Endothelial cell of umbilical vein (primary cell): ENCODE results near the gene ITGAE. TPM values are rescaled to one million over a fixed set of nuclear protein-coding genes. Genes with fewer than 3 reads are reported as not detected.

Source experiments
- BruUV-seq: library from RNA; stranded (reverse); fragments of 400-500 nt; replicated peaks from 2 replicates; lab custom pipeline; 2021; lab: Mats Ljungman, UMichigan
- CTCF ChIA-PET: fragments of 300-600, 350-600 bp; sonication (Branson Sonifier 250); formaldehyde crosslinking; loops from one replicate; lab custom pipeline; 2021; ENCODE audit warnings: antibody characterized with exemption, inconsistent platforms; lab: Charles Lee
- POLR2A ChIA-PET: fragments of 300-600, 350-600 bp; sonication (Branson Sonifier 250); formaldehyde crosslinking; loops from one replicate; lab custom pipeline; 2021; ENCODE audit warnings: antibody characterized with exemption, inconsistent platforms; lab: Charles Lee
- DNase-seq: peaks from one replicate; pipeline ENCODE4 v3.0.0-alpha.2; 2011; ENCODE audit warnings: low read depth, low spot score
- FAIRE-seq: peaks from 2 replicates; lab custom pipeline; 2011; peaks lifted over from hg19 to GRCh38; lab: Jason Lieb, UNC
- H2AFZ ChIP-seq: 2 replicates; pipeline ENCODE4 v1.6.0; 2012; ENCODE audit warnings: low read depth, low read length, control low read depth, inconsistent platforms
- H3K27ac ChIP-seq: 2 replicates; pipeline ENCODE4 v1.5.1; 2011; ENCODE audit warnings: low read depth, mild to moderate bottlenecking, control low read depth, low read length, moderate library complexity; ENCODE audit not compliant: insufficient read depth
- H3K27me3 ChIP-seq, 2 experiments: 2 replicates each; pipeline versions ENCODE4 v1.6.0 to v1.6.1; 2011; ENCODE audit warnings: low read length in 2 of 2, mixed read lengths in 1 of 2; ENCODE audit not compliant: control insufficient read depth in 2 of 2, insufficient read depth in 2 of 2
- H3K36me3 ChIP-seq, 2 experiments: 2 replicates in 1 of 2; 3 replicates in 1 of 2; pipeline ENCODE4 v1.5.1; 2011; ENCODE audit warnings: low read length in 2 of 2, mild to moderate bottlenecking in 1 of 2, moderate library complexity in 1 of 2; ENCODE audit not compliant: control insufficient read depth in 2 of 2, insufficient read depth in 2 of 2; ENCODE audit errors: extremely low read depth in 1 of 2
- H3K4me1 ChIP-seq: 3 replicates; pipeline ENCODE4 v1.5.1; 2011; ENCODE audit warnings: mild to moderate bottlenecking, low read length; ENCODE audit not compliant: control insufficient read depth, insufficient read depth; ENCODE audit errors: extremely low read depth
- H3K4me2 ChIP-seq: 2 replicates; pipeline ENCODE4 v1.6.1; 2011; ENCODE audit warnings: low read length, control low read depth, mixed read lengths; ENCODE audit not compliant: insufficient read depth
- H3K4me3 ChIP-seq, 3 experiments: fragments of 200-600 bp in 1 of 3; sonication (generic), shearing (Covaris generic) in 1 of 3; replicated peaks in 1 of 3; 2 replicates each; pipeline ENCODE4 v1.5.1; 2011 to 2016; ENCODE audit warnings: control low read depth in 3 of 3, low read length in 3 of 3, mild to moderate bottlenecking in 2 of 3, inconsistent platforms in 1 of 3, low read depth in 1 of 3, moderate library complexity in 1 of 3; ENCODE audit not compliant: insufficient read depth in 1 of 3
- H3K79me2 ChIP-seq: 2 replicates; pipeline ENCODE4 v1.6.0; 2012; ENCODE audit warnings: low read length, inconsistent platforms; ENCODE audit not compliant: control insufficient read depth, insufficient read depth
- H3K9ac ChIP-seq: replicated peaks from 2 replicates; pipeline ENCODE3; 2011; ENCODE audit warnings: low read length, control low read depth; ENCODE audit not compliant: insufficient read depth; ENCODE audit errors: extremely low read depth
- H3K9me1 ChIP-seq: replicated peaks from 3 replicates; pipeline ENCODE4 v1.6.0; 2011; ENCODE audit warnings: mild to moderate bottlenecking, low read length; ENCODE audit not compliant: control insufficient read depth, insufficient read depth; ENCODE audit errors: extremely low read depth
- H3K9me3 ChIP-seq: replicated peaks from 2 replicates; pipeline ENCODE4 v1.5.1; 2012; ENCODE audit warnings: low read length, inconsistent platforms; ENCODE audit not compliant: control insufficient read depth, insufficient read depth
- H4K20me1 ChIP-seq: replicated peaks from 2 replicates; pipeline ENCODE3; 2011; ENCODE audit warnings: mild to moderate bottlenecking, low read length; ENCODE audit not compliant: control insufficient read depth, insufficient read depth; ENCODE audit errors: extremely low read depth
- EZH2 ChIP-seq: IDR thresholded peaks from 2 replicates; pipeline ENCODE4 v1.6.1; 2012; ENCODE audit warnings: borderline replicate concordance, low read depth, mild to moderate bottlenecking, moderate library complexity, low read length, inconsistent platforms; ENCODE audit not compliant: severe bottlenecking
- FOS ChIP-seq: IDR thresholded peaks from 2 replicates; pipeline ENCODE4 v1.6.1; 2011; ENCODE audit warnings: mild to moderate bottlenecking, low read length, moderate library complexity, borderline replicate concordance; ENCODE audit not compliant: insufficient read depth
- GATA2 ChIP-seq: IDR thresholded peaks from 2 replicates; pipeline ENCODE4 v1.7.0; 2011; ENCODE audit warnings: low read depth, mild to moderate bottlenecking, moderate library complexity, mixed read lengths, low read length; ENCODE audit not compliant: insufficient read length, insufficient read depth
- JUN ChIP-seq: IDR thresholded peaks from 2 replicates; pipeline ENCODE4 v1.6.1; 2011; ENCODE audit warnings: borderline replicate concordance, low read depth; ENCODE audit not compliant: insufficient read length, insufficient read depth
- MYC ChIP-seq: IDR thresholded peaks from one replicate; pipeline ENCODE4 v1.6.1; 2011; ENCODE audit warnings: mild to moderate bottlenecking, low read depth, low read length
- POLR2A ChIP-seq: IDR thresholded peaks from 2 replicates; pipeline ENCODE4 v1.6.1; 2012; ENCODE audit warnings: low read depth, mild to moderate bottlenecking, control low read depth, low read length
- POLR2AphosphoS5 ChIP-seq: IDR thresholded peaks from 2 replicates; pipeline ENCODE4 v1.6.1; 2012; ENCODE audit warnings: low read depth, mild to moderate bottlenecking, control low read depth, low read length, moderate library complexity; ENCODE audit not compliant: insufficient read depth
- dilution Hi-C: fragments of 300-500 bp; cut with MboI; formaldehyde crosslinking; loops from one replicate; pipeline ENCODE4 v1.15.0; 2019; ENCODE audit warnings: low sequenced_read_pairs; ENCODE audit not compliant: extremely low pct_ligation_motif_present
- intact Hi-C: fragments of 100-400 bp; cut with micrococcal nuclease; formaldehyde crosslinking; loops from one replicate; pipeline ENCODE4 v1.10.0; 2022
- polyA plus RNA-seq, 4 experiments: library from polyadenylated mRNA; depleted of rRNA in 3 of 4; stranded (reverse) in 3 of 4; unstranded in 1 of 4; fragments of >200 nt; gene quantifications; 2 replicates each; pipeline versions ENCODE4 v1.2.1 to v1.2.3, GENCODE V29; 2011 to 2012; ENCODE audit warnings: missing spikeins in 1 of 4
- total RNA-seq: library from RNA; stranded (reverse); gene quantifications from 2 replicates; pipeline ENCODE4 v1.2.3, GENCODE V29; 2021
- TF ChIP-seq, protein P1 (sequence below): IDR thresholded peaks from 2 replicates; pipeline ENCODE4 v1.6.1; 2011; ENCODE audit not compliant: insufficient read depth, insufficient read length
- TF ChIP-seq, protein P2 (sequence below), 2 donors: IDR thresholded peaks; 1 replicate in 1 of 2; 2 replicates in 1 of 2; pipeline ENCODE4 v1.5.1; 2011; ENCODE audit warnings: low read length in 2 of 2, mild to moderate bottlenecking in 2 of 2, moderate library complexity in 2 of 2, control low read depth in 1 of 2, inconsistent platforms in 1 of 2, low read depth in 1 of 2; ENCODE audit not compliant: insufficient read depth in 1 of 2; ENCODE audit errors: extremely low read depth in 1 of 2

ITGAE gene
- total and polyA plus RNA-seq, 2 donors (not counting 3 experiments of a cell fraction or from before 2014, with no cell fraction given) = 29.6 to 71.6 TPM

DNA sequence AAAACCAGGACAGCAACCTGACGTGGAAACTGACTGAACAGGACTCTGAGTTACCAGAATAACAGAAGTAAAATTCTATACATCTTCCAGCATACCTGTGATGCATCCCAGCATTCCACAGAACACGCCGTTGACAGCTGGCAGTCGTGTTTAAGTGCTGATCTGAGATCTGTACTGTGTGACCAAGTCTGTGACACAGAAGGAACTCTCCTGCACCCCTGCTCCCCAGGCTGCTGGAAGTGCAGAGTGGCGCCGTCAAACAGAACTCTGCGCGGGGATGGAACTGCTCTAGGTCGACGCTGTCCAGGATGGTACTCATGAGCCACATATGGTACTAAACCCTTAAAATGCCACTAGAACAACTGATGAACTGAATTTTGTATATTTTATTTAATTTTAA lies 804 bp upstream of the ITGAE start:
- intact Hi-C loops (no loop called here), dilution Hi-C loops (no loop called here)
- no peaks in the 10 kb centered on the region for H3K9me3 ChIP-seq
- H3K4me2 ChIP-seq = no peak overlapping the region
- no peak overlapping the region for H3K27ac ChIP-seq
- H3K79me2 ChIP-seq = no peaks in the 10 kb centered on the region
- H3K9ac ChIP-seq = no peak overlapping the region
- no peaks in the 10 kb centered on the region for H3K9me1 ChIP-seq
- FAIRE-seq (no peak), DNase-seq (no peak)
- H3K4me3 ChIP-seq = no peak overlapping the region
- no peak overlapping the region for H2AFZ ChIP-seq
- no peaks in the 10 kb centered on the region for H3K36me3 ChIP-seq
- no peaks in the 10 kb centered on the region for H3K27me3 ChIP-seq
- ChIA-PET POLR2A (no interaction called here), CTCF (interaction anchor here (1.2 to 1.8 kb wide), 2 partner anchors 42 to 64 kb away, joined by 3 to 5 read pairs; no protein-coding TSS in a partner anchor)
- H4K20me1 ChIP-seq = no peaks in the 10 kb centered on the region
- TF ChIP-seq, protein P1, sequence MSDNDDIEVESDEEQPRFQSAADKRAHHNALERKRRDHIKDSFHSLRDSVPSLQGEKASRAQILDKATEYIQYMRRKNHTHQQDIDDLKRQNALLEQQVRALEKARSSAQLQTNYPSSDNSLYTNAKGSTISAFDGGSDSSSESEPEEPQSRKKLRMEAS = no peak
- no peak for TF ChIP-seq POLR2AphosphoS5
- TF ChIP-seq, protein P2, sequence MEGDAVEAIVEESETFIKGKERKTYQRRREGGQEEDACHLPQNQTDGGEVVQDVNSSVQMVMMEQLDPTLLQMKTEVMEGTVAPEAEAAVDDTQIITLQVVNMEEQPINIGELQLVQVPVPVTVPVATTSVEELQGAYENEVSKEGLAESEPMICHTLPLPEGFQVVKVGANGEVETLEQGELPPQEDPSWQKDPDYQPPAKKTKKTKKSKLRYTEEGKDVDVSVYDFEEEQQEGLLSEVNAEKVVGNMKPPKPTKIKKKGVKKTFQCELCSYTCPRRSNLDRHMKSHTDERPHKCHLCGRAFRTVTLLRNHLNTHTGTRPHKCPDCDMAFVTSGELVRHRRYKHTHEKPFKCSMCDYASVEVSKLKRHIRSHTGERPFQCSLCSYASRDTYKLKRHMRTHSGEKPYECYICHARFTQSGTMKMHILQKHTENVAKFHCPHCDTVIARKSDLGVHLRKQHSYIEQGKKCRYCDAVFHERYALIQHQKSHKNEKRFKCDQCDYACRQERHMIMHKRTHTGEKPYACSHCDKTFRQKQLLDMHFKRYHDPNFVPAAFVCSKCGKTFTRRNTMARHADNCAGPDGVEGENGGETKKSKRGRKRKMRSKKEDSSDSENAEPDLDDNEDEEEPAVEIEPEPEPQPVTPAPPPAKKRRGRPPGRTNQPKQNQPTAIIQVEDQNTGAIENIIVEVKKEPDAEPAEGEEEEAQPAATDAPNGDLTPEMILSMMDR (IDR thresholded peaks at IDR 0.05; ENCODE audit: extremely low read depth in 1 of 2, insufficient read depth in 1 of 2, low read depth in 1 of 2, low read length in 2 of 2) = no peak
- no peak for TF ChIP-seq FOS
- TF ChIP-seq MYC = no peak
- no peak for TF ChIP-seq POLR2A
- TF ChIP-seq GATA2 = no peak
- TF ChIP-seq JUN = no peak
- no peak for TF ChIP-seq EZH2
- no TSS peak for BruUV-seq
- H3K4me1 ChIP-seq = no peaks in the 10 kb centered on the region
